Activated naive CD4-positive, alpha-beta T cell treated with anti-CD3 and anti-CD28 coated beads for 36 hours (primary cell): Measurements from ENCODE around the gene TMEM151B. TPM values are rescaled to one million over a fixed set of nuclear protein-coding genes. Genes with fewer than 3 reads are reported as not detected.
"Not testable (repeated sequence)": the region's sequence is repeated elsewhere in the genome, so short reads cannot be mapped to it uniquely, and the experiment has no call there.

Source experiments
- CTCF ChIA-PET: fragments of 350-600 bp; sonication (Branson Sonifier 250); formaldehyde crosslinking; loops from one replicate; lab custom pipeline; 2021; ENCODE audit warnings: antibody characterized with exemption; lab: Charles Lee
- DNase-seq: peaks from one replicate; pipeline ENCODE4 v3.0.0-alpha.2; 2020
- H3K27ac Mint-ChIP-seq: one replicate; pipeline ENCODE4 v1.8.0; 2021; ENCODE audit warnings: mild to moderate bottlenecking, mixed read lengths
- H3K27me3 Mint-ChIP-seq: one replicate; pipeline ENCODE4 v1.8.0; 2021; ENCODE audit warnings: low read depth, mixed read lengths
- H3K36me3 Mint-ChIP-seq: one replicate; pipeline ENCODE4 v1.8.0; 2021; ENCODE audit warnings: low read depth, mixed read lengths
- H3K4me1 Mint-ChIP-seq: one replicate; pipeline ENCODE4 v1.8.0; 2021; ENCODE audit warnings: low read depth, mixed read lengths
- H3K4me3 Mint-ChIP-seq: one replicate; pipeline ENCODE4 v1.8.0; 2021; ENCODE audit warnings: mild to moderate bottlenecking, moderate library complexity, mixed read lengths
- H3K9me3 Mint-ChIP-seq: one replicate; pipeline ENCODE4 v1.8.0; 2021; ENCODE audit warnings: mixed read lengths
- intact Hi-C: fragments of 100-400 bp; cut with micrococcal nuclease; formaldehyde crosslinking; loops from one replicate; pipeline ENCODE4 v1.15.1; 2023
- total RNA-seq, 2 experiments: library from RNA; stranded (reverse); gene quantifications; one replicate each; pipeline ENCODE4 v1.2.3, GENCODE V29; 2021

The TMEM151B gene
- total RNA-seq, 2 experiments from 2014 or later: not detected

GRCh38 chr6:44316481-44316880, 46.2 kb downstream of the TMEM151B start:
- Mint-ChIP-seq H3K27me3 (peaks cover 16% of the 10 kb centered on the region), H3K27ac (no peak overlapping the region), H3K36me3 (no peaks in the 10 kb centered on the region), H3K4me3 (no peak overlapping the region), H3K9me3 (no peaks in the 10 kb centered on the region), H3K4me1 (peaks cover 16% of the 10 kb centered on the region)
- intact Hi-C loops: no loop called here
- CTCF ChIA-PET: interaction anchor here (0.6 kb wide), 1 partner anchor 91 kb away, joined by 3 read pairs; no protein-coding TSS in a partner anchor
- no peak for DNase-seq

- H3K9me3 Mint-ChIP-seq, H3K27ac Mint-ChIP-seq, H3K36me3 Mint-ChIP-seq, H3K4me3 Mint-ChIP-seq, H3K4me1 Mint-ChIP-seq, CTCF ChIA-PET, intact Hi-C loops, DNase-seq: not testable (repeated sequence)
- peaks cover 16% of the 10 kb centered on the region for H3K27me3 Mint-ChIP-seq
Measured at GRCh38 chr6:44317136-44317631, 46.9 kb downstream of the TMEM151B start.

GRCh38 chr6:44321210-44321609, 51.0 kb downstream of the TMEM151B start:
- intact Hi-C loops: no loop called here
- Mint-ChIP-seq H3K4me3 (no peak overlapping the region), H3K36me3 (no peaks in the 10 kb centered on the region), H3K4me1 (no peaks in the 10 kb centered on the region), H3K9me3 (no peaks in the 10 kb centered on the region), H3K27me3 (peaks cover 16% of the 10 kb centered on the region), H3K27ac (no peak overlapping the region)
- CTCF ChIA-PET: interaction anchor here (0.9 kb wide), 1 partner anchor 8 kb away, joined by 3 read pairs; the partner anchor contains the start of gene AARS2
- no peak for DNase-seq

- H3K4me3 Mint-ChIP-seq: no peak overlapping the region
- no peaks in the 10 kb centered on the region for H3K4me1 Mint-ChIP-seq
- intact Hi-C loops: no loop called here
- H3K36me3 Mint-ChIP-seq: no peaks in the 10 kb centered on the region
- peaks cover 16% of the 10 kb centered on the region for H3K27me3 Mint-ChIP-seq
- DNase-seq: no peak
- CTCF ChIA-PET: interaction anchor here (1.0 to 1.9 kb wide), 3 partner anchors 12 to 59 kb away, joined by 4 to 5 read pairs (median 4); partner anchors contain the start of gene AARS2
- no peaks in the 10 kb centered on the region for H3K9me3 Mint-ChIP-seq
- no peak overlapping the region for H3K27ac Mint-ChIP-seq
Measured at GRCh38 chr6:44327096-44327495, 56.8 kb downstream of the TMEM151B start.

- CTCF ChIA-PET: no interaction called here
- intact Hi-C loops: no loop called here
- H3K4me1 Mint-ChIP-seq: no peaks in the 10 kb centered on the region
- H3K9me3 Mint-ChIP-seq: no peaks in the 10 kb centered on the region
- no peak for DNase-seq
- H3K4me3 Mint-ChIP-seq: no peak overlapping the region
- H3K36me3 Mint-ChIP-seq: no peaks in the 10 kb centered on the region
- peaks cover 16% of the 10 kb centered on the region for H3K27me3 Mint-ChIP-seq
- H3K27ac Mint-ChIP-seq: no peak overlapping the region
Measured at GRCh38 chr6:44327760-44328159, 57.5 kb downstream of the TMEM151B start.

- H3K27me3 Mint-ChIP-seq: peaks cover 16% of the 10 kb centered on the region
- H3K9me3 Mint-ChIP-seq, H3K27ac Mint-ChIP-seq, DNase-seq, intact Hi-C loops, H3K36me3 Mint-ChIP-seq, H3K4me1 Mint-ChIP-seq, CTCF ChIA-PET, H3K4me3 Mint-ChIP-seq: not testable (repeated sequence)
Measured at GRCh38 chr6:44328203-44328602, 58.0 kb downstream of the TMEM151B start.

- Mint-ChIP-seq H3K27me3 (peaks cover 16% of the 10 kb centered on the region), H3K4me3 (no peak overlapping the region), H3K27ac (no peak overlapping the region), H3K9me3 (no peaks in the 10 kb centered on the region), H3K36me3 (no peaks in the 10 kb centered on the region), H3K4me1 (no peaks in the 10 kb centered on the region)
- CTCF ChIA-PET: interaction anchor here (0.7 to 1.3 kb wide), 2 partner anchors 8 to 17 kb away, joined by 3 to 6 read pairs; partner anchors contain the start of gene AARS2
- no peak for DNase-seq
- intact Hi-C loops: no loop called here
Measured at GRCh38 chr6:44329858-44330257, 59.6 kb downstream of the TMEM151B start.

- DNase-seq: no peak
- Mint-ChIP-seq H3K9me3 (no peaks in the 10 kb centered on the region), H3K4me1 (no peaks in the 10 kb centered on the region), H3K27ac (no peak overlapping the region), H3K36me3 (no peaks in the 10 kb centered on the region), H3K4me3 (no peak overlapping the region), H3K27me3 (peaks cover 17% of the 10 kb centered on the region)
- CTCF ChIA-PET: interaction anchor here (0.5 to 8.6 kb wide), 4 partner anchors 28 to 220 kb away, joined by 3 to 164 read pairs (median 4); partner anchors contain the start of genes NFKBIE and TMEM151B
- intact Hi-C loops: no loop called here
Measured at GRCh38 chr6:44332585-44332984, 62.3 kb downstream of the TMEM151B start.

GRCh38 chr6:44333273-44333919, 63.1 kb downstream of the TMEM151B start:
- Mint-ChIP-seq H3K27ac (no peak overlapping the region), H3K4me1 (no peaks in the 10 kb centered on the region), H3K27me3 (peaks cover 12% of the 10 kb centered on the region), H3K4me3 (no peak overlapping the region), H3K36me3 (no peaks in the 10 kb centered on the region), H3K9me3 (no peaks in the 10 kb centered on the region)
- CTCF ChIA-PET: interaction anchor here (0.7 to 8.6 kb wide), 5 partner anchors 15 to 98 kb away, joined by 3 to 164 read pairs (median 3); partner anchors contain the start of genes AARS2, NFKBIE and TMEM151B
- no peak for DNase-seq
- intact Hi-C loops: no loop called here

GRCh38 chr6:44333942-44334341, 63.7 kb downstream of the TMEM151B start:
- Mint-ChIP-seq H3K36me3 (no peaks in the 10 kb centered on the region), H3K4me1 (no peaks in the 10 kb centered on the region), H3K27ac (no peak overlapping the region), H3K9me3 (no peaks in the 10 kb centered on the region), H3K4me3 (no peak overlapping the region), H3K27me3 (peaks cover 10% of the 10 kb centered on the region)
- no peak for DNase-seq
- CTCF ChIA-PET: interaction anchor here (0.9 to 8.6 kb wide), 4 partner anchors 15 to 66 kb away, joined by 3 to 164 read pairs (median 3); partner anchors contain the start of genes AARS2, NFKBIE and TMEM151B
- intact Hi-C loops: no loop called here

GRCh38 chr6:44335631-44336030, 65.4 kb downstream of the TMEM151B start:
- H3K27ac Mint-ChIP-seq: no peak overlapping the region
- no peak overlapping the region for H3K4me3 Mint-ChIP-seq
- intact Hi-C loops: no loop called here
- no peaks in the 10 kb centered on the region for H3K36me3 Mint-ChIP-seq
- CTCF ChIA-PET: interaction anchor here (0.5 to 8.6 kb wide), 11 partner anchors 12 to 165 kb away, joined by 3 to 164 read pairs (median 4); partner anchors contain the start of genes AARS2, NFKBIE, SLC35B2 and TMEM151B
- no peaks in the 10 kb centered on the region for H3K4me1 Mint-ChIP-seq
- peaks cover 4% of the 10 kb centered on the region for H3K27me3 Mint-ChIP-seq
- no peak for DNase-seq
- no peaks in the 10 kb centered on the region for H3K9me3 Mint-ChIP-seq

- no peaks in the 10 kb centered on the region for H3K36me3 Mint-ChIP-seq
- H3K27me3 Mint-ChIP-seq: peaks cover 24% of the 10 kb centered on the region
- CTCF ChIA-PET: interaction anchor here (0.7 to 8.6 kb wide), 19 partner anchors 9 to 187 kb away, joined by 3 to 164 read pairs (median 4); partner anchors contain the start of genes AARS2, NFKBIE and TMEM151B
- no peak overlapping the region for H3K27ac Mint-ChIP-seq
- H3K4me3 Mint-ChIP-seq: no peak overlapping the region
- intact Hi-C loops: loop anchor here (1.0 to 2.0 kb wide), 8 partner anchors 25 to 242 kb away; partner anchors contain the start of genes AARS2 and CDC5L
- no peaks in the 10 kb centered on the region for H3K9me3 Mint-ChIP-seq
- peak; percentile 81 for DNase-seq
- no peaks in the 10 kb centered on the region for H3K4me1 Mint-ChIP-seq
Measured at GRCh38 chr6:44338228-44339122, 68.2 kb downstream of the TMEM151B start.
